Trophoblast cell (in vitro differentiated cells and primary cell): ENCODE data around the gene RSBN1.
A peak's percentile ranks its signal among the peaks of the same experiment; 100 is the strongest.

Experiments
- DNase-seq, 2 donors: peaks; one replicate each; pipeline ENCODE4 v3.0.0-alpha.2; 2016
- H2AFZ ChIP-seq: 2 replicates; pipeline ENCODE4 v1.6.1; 2013; ENCODE audit warnings: low read length, moderate library complexity, mild to moderate bottlenecking; ENCODE audit not compliant: insufficient read depth, poor library complexity
- H2AK5ac ChIP-seq: 2 replicates; pipeline ENCODE4 v1.6.1; 2013; ENCODE audit warnings: mild to moderate bottlenecking, low read length
- H2BK120ac ChIP-seq: 2 replicates; pipeline ENCODE4 v1.6.1; 2013; ENCODE audit warnings: low read length, mild to moderate bottlenecking, moderate library complexity; ENCODE audit not compliant: insufficient read depth, poor library complexity
- H2BK12ac ChIP-seq: 2 replicates; pipeline ENCODE4 v1.6.1; 2013; ENCODE audit warnings: mild to moderate bottlenecking, low read length, moderate library complexity
- H2BK5ac ChIP-seq: 2 replicates; pipeline ENCODE4 v1.6.1; 2013; ENCODE audit warnings: low read length, low read depth, moderate library complexity, mild to moderate bottlenecking; ENCODE audit not compliant: poor library complexity
- H3K14ac ChIP-seq: 2 replicates; pipeline ENCODE4 v1.6.1; 2013; ENCODE audit warnings: mild to moderate bottlenecking, low read length
- H3K18ac ChIP-seq: 2 replicates; pipeline ENCODE4 v1.6.1; 2013; ENCODE audit warnings: mild to moderate bottlenecking, low read length
- H3K23ac ChIP-seq: 2 replicates; pipeline ENCODE4 v1.6.1; 2013; ENCODE audit warnings: low read length
- H3K27ac ChIP-seq: 2 replicates; pipeline ENCODE4 v1.5.1; 2013; ENCODE audit warnings: low read depth, mild to moderate bottlenecking, inconsistent platforms, low read length, moderate library complexity
- H3K27me3 ChIP-seq: 2 replicates; pipeline ENCODE4 v1.6.1; 2013; ENCODE audit warnings: inconsistent platforms, mild to moderate bottlenecking, low read length, moderate library complexity; ENCODE audit not compliant: insufficient read depth
- H3K36me3 ChIP-seq, 2 experiments: 1 replicate in 1 of 2; 2 replicates in 1 of 2; pipeline ENCODE4 v1.6.1; 2013; ENCODE audit warnings: low read length in 2 of 2, mild to moderate bottlenecking in 2 of 2, moderate library complexity in 1 of 2; ENCODE audit not compliant: insufficient read depth in 2 of 2, control insufficient read depth in 1 of 2
- H3K4ac ChIP-seq: 2 replicates; pipeline ENCODE4 v1.6.1; 2013; ENCODE audit warnings: low read depth, mild to moderate bottlenecking, low read length, moderate library complexity
- H3K4me1 ChIP-seq, 2 experiments: 1 replicate in 1 of 2; 2 replicates in 1 of 2; pipeline ENCODE4 v1.6.1; 2013; ENCODE audit warnings: low read length in 2 of 2, mild to moderate bottlenecking in 2 of 2, moderate library complexity in 1 of 2; ENCODE audit not compliant: insufficient read depth in 2 of 2, control insufficient read depth in 1 of 2
- H3K4me2 ChIP-seq: 2 replicates; pipeline ENCODE4 v1.6.1; 2013; ENCODE audit warnings: inconsistent platforms, mild to moderate bottlenecking, low read length, moderate library complexity
- H3K4me3 ChIP-seq: 2 replicates; pipeline ENCODE4 v1.5.1; 2013; ENCODE audit warnings: mild to moderate bottlenecking, low read depth, low read length, inconsistent platforms
- H3K79me1 ChIP-seq: one replicate; pipeline ENCODE4 v1.6.1; 2013; ENCODE audit warnings: low read length
- H3K79me2 ChIP-seq: 2 replicates; pipeline ENCODE4 v1.6.1; 2013; ENCODE audit warnings: low read length, mild to moderate bottlenecking; ENCODE audit not compliant: control insufficient read depth, insufficient read depth, poor library complexity
- H3K9ac ChIP-seq: 2 replicates; pipeline ENCODE4 v1.6.1; 2013; ENCODE audit warnings: mild to moderate bottlenecking, low read length
- H3K9me3 ChIP-seq: 2 replicates; pipeline ENCODE4 v1.6.1; 2013; ENCODE audit warnings: low read depth, mild to moderate bottlenecking, control low read depth, inconsistent platforms, low read length; ENCODE audit not compliant: insufficient read depth
- H4K12ac ChIP-seq: 2 replicates; pipeline ENCODE4 v1.6.1; 2013; ENCODE audit warnings: low read depth, mild to moderate bottlenecking, low read length, moderate library complexity
- H4K8ac ChIP-seq: 2 replicates; pipeline ENCODE4 v1.6.1; 2013; ENCODE audit warnings: low read depth, mild to moderate bottlenecking, low read length, moderate library complexity
- H4K91ac ChIP-seq: one replicate; pipeline ENCODE4 v1.6.1; 2013; ENCODE audit warnings: low read depth, mild to moderate bottlenecking, low read length, moderate library complexity
- whole genome bisulfite sequencing: extraction: QIAGEN DNeasy Blood & Tissue Kit; methylation state at CpG from one replicate; pipeline ENCODE4 v1.1.7; 2013; ENCODE audit warnings: missing lambda C conversion rate; ENCODE audit not compliant: insufficient read length, insufficient coverage; ENCODE audit errors: extremely low coverage; 5-methylcytosine and 5-hydroxymethylcytosine counted together

Gene RSBN1

DNA sequence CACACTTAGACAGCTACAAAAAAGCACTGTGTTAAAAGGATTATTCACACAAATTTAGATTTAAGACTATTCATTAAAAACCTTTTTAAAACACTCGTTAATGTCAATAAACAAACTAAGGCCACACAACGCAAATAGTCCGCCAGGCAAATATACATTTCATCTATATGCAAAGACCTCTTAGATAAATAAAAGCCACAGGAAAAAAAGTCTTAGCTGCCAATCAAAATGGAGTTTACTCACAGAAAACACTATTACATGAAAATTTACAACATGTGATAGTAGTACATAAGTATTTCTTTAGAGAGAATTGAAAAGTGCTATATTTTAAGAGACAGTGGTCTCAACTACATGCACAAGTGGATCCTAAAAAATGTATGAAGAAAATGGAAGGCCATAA, 50.3 kb downstream of the RSBN1 start:
- Histone ChIP-seq H3K27ac (no peak overlapping the region), H3K14ac (no peak overlapping the region), H3K23ac (no peak overlapping the region), H3K4me1 (peaks cover 0 to 2% of the 10 kb centered on the region in 2 experiments), H4K8ac (no peak overlapping the region), H2BK5ac (no peak overlapping the region), H3K36me3 (peaks cover 2 to 6% of the 10 kb centered on the region in 2 experiments), H2BK120ac (no peak overlapping the region), H3K9me3 (no peaks in the 10 kb centered on the region), H3K79me1 (peaks cover 16% of the 10 kb centered on the region), H3K4ac (no peak overlapping the region), H3K27me3 (no peaks in the 10 kb centered on the region), H4K91ac (no peak overlapping the region), H4K12ac (no peak overlapping the region), H3K18ac (no peak overlapping the region), H3K79me2 (peaks cover 8% of the 10 kb centered on the region), H3K4me3 (no peak overlapping the region), H3K4me2 (no peak overlapping the region), H2AFZ (no peak overlapping the region), H3K9ac (no peak overlapping the region), H2AK5ac (no peak overlapping the region), H2BK12ac (no peak overlapping the region)
- DNase-seq, result no peak
- WGBS, result no CpG with 5 or more reads among the region's 3 CpGs

DNA sequence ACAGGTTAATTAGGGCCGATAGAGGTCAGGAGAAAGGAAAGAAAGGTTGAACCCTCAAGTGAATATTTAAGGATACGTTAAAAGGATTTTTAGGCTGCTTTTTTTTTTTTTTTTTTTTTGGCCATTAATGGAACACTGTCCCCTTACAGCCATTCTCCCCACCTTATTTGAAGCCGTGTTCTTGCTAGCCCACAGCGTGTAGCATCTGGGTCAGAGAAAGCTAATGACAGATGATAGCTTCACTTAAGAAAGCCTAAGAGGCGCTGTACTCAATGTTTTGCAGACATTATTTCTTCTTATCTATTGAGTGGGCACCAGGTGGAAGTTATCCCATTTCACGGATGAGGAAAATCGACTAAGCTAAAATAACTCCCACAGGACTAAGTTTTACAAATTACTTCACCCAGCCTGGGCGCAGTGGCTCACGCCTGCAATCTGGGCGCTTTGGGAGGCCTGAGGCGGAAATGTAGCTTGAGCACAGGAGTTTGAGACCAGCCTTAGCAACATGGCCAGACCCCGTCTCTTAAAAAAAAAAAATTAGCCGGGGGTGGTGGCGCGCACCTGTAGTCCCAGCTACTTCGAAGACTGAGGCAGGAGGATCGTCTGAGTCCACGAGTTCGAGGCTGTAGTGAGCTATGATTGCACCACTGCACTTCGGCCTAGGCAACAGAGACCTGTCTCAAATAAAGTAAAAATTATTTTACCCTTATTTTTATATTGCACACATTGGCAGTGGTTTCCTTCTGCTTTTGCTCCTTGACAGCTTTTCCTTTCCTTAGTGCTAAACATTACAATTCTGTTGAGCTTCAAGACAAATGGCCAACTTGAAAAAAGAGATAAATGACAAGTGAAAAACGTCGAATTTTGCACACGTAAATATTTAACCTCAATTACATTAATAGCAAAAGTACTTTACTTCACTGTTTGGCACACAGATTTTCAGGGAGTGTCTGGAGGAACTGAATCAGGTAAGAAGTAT, 51.9 kb downstream of the RSBN1 start:
- Histone ChIP-seq H4K91ac (no peak overlapping the region), H3K18ac (no peak overlapping the region), H3K4me2 (peak overlapping the region; percentile 98), H3K14ac (no peak overlapping the region), H2BK5ac (no peak overlapping the region), H3K9ac (no peak overlapping the region), H4K12ac (no peak overlapping the region), H3K23ac (no peak overlapping the region), H2AK5ac (no peak overlapping the region), H3K27me3 (no peaks in the 10 kb centered on the region), H3K4me1 (peaks cover 0 to 2% of the 10 kb centered on the region in 2 experiments), H2BK120ac (peak overlapping the region; percentile 17), H3K4me3 (no peak overlapping the region), H3K79me2 (peaks cover 8% of the 10 kb centered on the region), H3K9me3 (no peaks in the 10 kb centered on the region), H3K4ac (no peak overlapping the region), H4K8ac (no peak overlapping the region), H2AFZ (peak overlapping the region; percentile 75), H3K27ac (peak overlapping the region; percentile 99), H2BK12ac (no peak overlapping the region), H3K79me1 (peaks cover 16% of the 10 kb centered on the region), H3K36me3 (peaks cover 0 to 2% of the 10 kb centered on the region in 2 experiments)
- DNase-seq, result peak in 1 of 2 donors; percentile 5
- WGBS, result no CpG with 5 or more reads among the region's 23 CpGs

DNA sequence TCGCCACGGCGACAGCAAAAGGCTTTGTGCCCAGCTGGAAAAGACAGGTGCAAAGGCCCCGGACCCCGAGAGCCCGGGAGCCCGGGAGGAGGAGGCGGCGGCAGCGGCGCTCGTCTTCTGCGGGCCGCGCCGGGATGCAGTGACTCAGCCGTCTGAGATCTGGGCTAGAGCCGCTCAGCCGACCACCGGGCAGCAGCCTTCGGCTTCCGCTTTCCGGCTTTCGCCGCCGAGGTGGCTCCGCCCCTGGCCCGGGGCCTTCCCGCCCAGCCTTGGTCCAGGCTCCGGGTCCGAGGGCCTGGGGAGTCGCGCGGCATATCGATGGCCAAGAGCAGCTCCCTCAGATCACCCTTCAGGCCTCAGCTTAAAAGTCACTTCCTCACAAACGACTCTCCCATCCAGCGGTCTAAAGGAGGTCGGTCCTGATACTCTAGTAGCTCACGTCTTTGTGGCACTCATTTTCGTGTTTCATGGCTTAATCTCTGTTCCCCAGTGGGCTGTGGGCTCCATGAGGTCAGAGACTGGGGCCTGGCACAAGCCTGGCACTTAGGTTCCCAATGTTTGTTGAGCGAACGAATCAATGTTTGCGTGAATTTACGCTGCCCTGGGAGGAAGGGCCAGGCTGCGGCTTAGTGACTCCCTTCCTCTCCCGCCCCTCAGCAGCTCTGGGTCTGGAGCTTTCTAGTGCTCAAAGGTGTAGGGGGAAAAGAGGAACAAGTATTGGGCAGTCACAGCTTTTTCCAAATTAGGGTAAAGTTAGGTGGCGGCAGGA, 52.8 kb downstream of the RSBN1 start, which contains the start of gene PHTF1:
PHTF1 (minus strand) TSS at position 154 of the 769 bp plus-strand sequence. CDS start 783 bp downstream, outside the sequence.
- H3K9ac ChIP-seq, result peak within 1 kb of the TSS; percentile 95
- peak within 1 kb of the TSS; percentile 99 for H3K27ac ChIP-seq
- H3K9me3 ChIP-seq, result no peaks in the 10 kb centered on the region
- peak within 1 kb of the TSS; percentile 91 for H2BK120ac ChIP-seq
- H3K79me1 ChIP-seq, result peaks cover 16% of the 10 kb centered on the region
- peak within 1 kb of the TSS; percentile 89 for H3K4me3 ChIP-seq
- H3K36me3 ChIP-seq, result peaks cover 0 to 2% of the 10 kb centered on the region in 2 experiments
- no peaks in the 10 kb centered on the region for H3K27me3 ChIP-seq
- peak within 1 kb of the TSS; percentile 96 for H4K8ac ChIP-seq
- H2AFZ ChIP-seq, result peak within 1 kb of the TSS; percentile 91
- H4K12ac ChIP-seq, result peak within 1 kb of the TSS; percentile 100
- H3K18ac ChIP-seq, result peak within 1 kb of the TSS; percentile 98
- H2BK5ac ChIP-seq, result peak within 1 kb of the TSS; percentile 96
- no CpG with 5 or more reads among the region's 47 CpGs for WGBS
- peaks cover 8% of the 10 kb centered on the region for H3K79me2 ChIP-seq
- DNase-seq, result peak; percentile 78 to 81
- H2AK5ac ChIP-seq, result peak within 1 kb of the TSS; percentile 62
- H3K14ac ChIP-seq, result peak within 1 kb of the TSS; percentile 97
- peak within 1 kb of the TSS; percentile 97 for H4K91ac ChIP-seq
- peak within 1 kb of the TSS; percentile 91 for H3K4ac ChIP-seq
- no peak within 1 kb of the TSS for H3K23ac ChIP-seq
- peaks cover 0 to 2% of the 10 kb centered on the region in 2 experiments for H3K4me1 ChIP-seq
- H3K4me2 ChIP-seq, result peak within 1 kb of the TSS; percentile 98
- peak within 1 kb of the TSS; percentile 81 for H2BK12ac ChIP-seq

GRCh38 chr1:113758631-113759332, 53.5 kb downstream of the RSBN1 start:
- H4K91ac ChIP-seq, result peak overlapping the region; percentile 97
- H3K4me1 ChIP-seq, result peaks cover 0 to 2% of the 10 kb centered on the region in 2 experiments
- no peaks in the 10 kb centered on the region for H3K27me3 ChIP-seq
- peak overlapping the region; percentile 91 for H2AFZ ChIP-seq
- WGBS, result no CpG with 5 or more reads among the region's 55 CpGs
- H2BK120ac ChIP-seq, result peak overlapping the region; percentile 91
- H3K18ac ChIP-seq, result peak overlapping the region; percentile 98
- H3K9ac ChIP-seq, result peak overlapping the region; percentile 90
- peak overlapping the region; percentile 81 for H2BK12ac ChIP-seq
- H4K8ac ChIP-seq, result peak overlapping the region; percentile 96
- H2BK5ac ChIP-seq, result peak overlapping the region; percentile 96
- H4K12ac ChIP-seq, result peak overlapping the region; percentile 100
- H2AK5ac ChIP-seq, result peak overlapping the region; percentile 62
- no peaks in the 10 kb centered on the region for H3K9me3 ChIP-seq
- H3K4me3 ChIP-seq, result peak overlapping the region; percentile 89
- peak overlapping the region; percentile 91 for H3K4ac ChIP-seq
- no peak overlapping the region for H3K23ac ChIP-seq
- H3K79me2 ChIP-seq, result peaks cover 8% of the 10 kb centered on the region
- H3K4me2 ChIP-seq, result peak overlapping the region; percentile 98
- H3K36me3 ChIP-seq, result peaks cover 3 to 6% of the 10 kb centered on the region in 2 experiments
- H3K27ac ChIP-seq, result peak overlapping the region; percentile 99
- DNase-seq, result peak; percentile 53 to 68
- H3K14ac ChIP-seq, result peak overlapping the region; percentile 94
- H3K79me1 ChIP-seq, result peaks cover 16% of the 10 kb centered on the region
